GM12878 (cell line): ENCODE measurements around the gene TNPO2. TPM values are rescaled to one million over a fixed set of nuclear protein-coding genes. Genes with fewer than 3 reads are reported as not detected.
A peak's percentile ranks its signal among the peaks of the same experiment; 100 is the strongest.

Source experiments
- BCL3 ChIP-seq: IDR thresholded peaks from 2 replicates; pipeline ENCODE4 v1.6.1; 2011; ENCODE audit warnings: borderline replicate concordance, low read depth, mild to moderate bottlenecking, moderate library complexity, low read length; ENCODE audit not compliant: insufficient read depth, poor library complexity, severe bottlenecking
- BRCA1 ChIP-seq: IDR thresholded peaks from 2 replicates; pipeline ENCODE4 v1.6.1; 2011; ENCODE audit warnings: low read depth, low read length, improper control_type of control experiment
- CBX3 ChIP-seq: fragments of 200-600 bp; sonication (generic); IDR thresholded peaks from 2 replicates; pipeline ENCODE4 v1.6.1; 2016; ENCODE audit warnings: low read depth, borderline replicate concordance
- CREM ChIP-seq: IDR thresholded peaks from 2 replicates; pipeline ENCODE4 v1.6.1; 2014; ENCODE audit warnings: antibody characterized with exemption, low read depth
- EGR1 ChIP-seq, 2 experiments: IDR thresholded peaks; 1 replicate in 1 of 2; 2 replicates in 1 of 2; pipeline ENCODE4 v1.6.1; 2011 to 2012; ENCODE audit warnings: low read depth in 2 of 2, low read length in 2 of 2, borderline replicate concordance in 1 of 2, mild to moderate bottlenecking in 1 of 2, moderate library complexity in 1 of 2
- ELK1 ChIP-seq: IDR thresholded peaks from 2 replicates; pipeline ENCODE4 v1.6.1; 2012; ENCODE audit warnings: low read depth, low read length, improper control_type of control experiment
- EP300 ChIP-seq, 2 experiments: fragments of 150-350 bp in 1 of 2; IDR thresholded peaks; 2 replicates each; pipeline ENCODE4 v1.6.1; 2011 to 2012; ENCODE audit warnings: low read depth in 2 of 2, low read length in 2 of 2, borderline replicate concordance in 1 of 2, improper control_type of control experiment in 1 of 2, inconsistent platforms in 1 of 2; ENCODE audit not compliant: control insufficient read depth in 1 of 2
- HCFC1 ChIP-seq: fragments of 150-350 bp; IDR thresholded peaks from 2 replicates; pipeline ENCODE4 v1.6.1; 2014; ENCODE audit warnings: low read length
- KLF5 ChIP-seq: fragments of 450-650 bp; IDR thresholded peaks from 2 replicates; pipeline ENCODE4 v1.6.1; 2014; ENCODE audit warnings: mild to moderate bottlenecking; ENCODE audit not compliant: partially characterized antibody
- MYC ChIP-seq: IDR thresholded peaks from 2 replicates; pipeline ENCODE4 v1.6.1; 2011; ENCODE audit warnings: mild to moderate bottlenecking, low read length, moderate library complexity, inconsistent platforms; ENCODE audit not compliant: insufficient read depth, insufficient replicate concordance, insufficient read length, severe bottlenecking
- NFYB ChIP-seq: IDR thresholded peaks from 2 replicates; pipeline ENCODE4 v1.6.1; 2011; ENCODE audit warnings: low read depth, mild to moderate bottlenecking, low read length, improper control_type of control experiment, moderate library complexity; ENCODE audit not compliant: insufficient read depth
- POU2F2 ChIP-seq: IDR thresholded peaks from 3 replicates; pipeline ENCODE4 v1.6.1; 2011; ENCODE audit warnings: low read depth, mild to moderate bottlenecking, low read length, borderline replicate concordance
- RELA ChIP-seq: fragments of 450-650 bp; IDR thresholded peaks from 2 replicates; pipeline ENCODE4 v1.8.0; 2014; ENCODE audit warnings: borderline replicate concordance; ENCODE audit not compliant: partially characterized antibody
- SIN3A ChIP-seq: IDR thresholded peaks from 2 replicates; pipeline ENCODE4 v1.6.1; 2012; ENCODE audit warnings: low read depth, low read length, improper control_type of control experiment
- SIX5 ChIP-seq: IDR thresholded peaks from 2 replicates; pipeline ENCODE4 v1.6.1; 2011; ENCODE audit warnings: mild to moderate bottlenecking, low read depth, low read length, moderate library complexity; ENCODE audit not compliant: severe bottlenecking
- SMARCA5 ChIP-seq: fragments of 450-650 bp; IDR thresholded peaks from 2 replicates; pipeline ENCODE4 v1.6.1; 2017; ENCODE audit warnings: mild to moderate bottlenecking
- TAF1 ChIP-seq: IDR thresholded peaks from 2 replicates; pipeline ENCODE4 v1.6.1; 2011; ENCODE audit warnings: mild to moderate bottlenecking, low read depth, low read length, borderline replicate concordance
- USF1 ChIP-seq: IDR thresholded peaks from 2 replicates; pipeline ENCODE4 v1.6.1; 2011; ENCODE audit warnings: borderline replicate concordance, low read depth, mild to moderate bottlenecking, moderate library complexity, mixed read lengths, low read length; ENCODE audit not compliant: insufficient read depth; ENCODE audit errors: extremely low read length
- ZBED1 ChIP-seq: IDR thresholded peaks from 2 replicates; pipeline ENCODE4 v1.6.1; 2016; ENCODE audit warnings: borderline replicate concordance
- ZNF24 ChIP-seq: fragments of 450-650 bp; IDR thresholded peaks from 2 replicates; pipeline ENCODE4 v1.6.1; 2017; ENCODE audit warnings: antibody characterized with exemption, mild to moderate bottlenecking
- polyA plus RNA-seq, 11 experiments: library from polyadenylated mRNA; depleted of rRNA in 4 of 11; unstranded in 6 of 11; stranded (reverse) in 5 of 11; fragments of >200 nt; fragmentation: Nextera tagmentation in 4 of 11; fragmentation: Illumina TruSeq in 1 of 11; extraction: Ambion mirVana in 4 of 11; extraction: Trizol in 1 of 11; gene quantifications; 1 replicate in 1 of 11; 2 replicates in 10 of 11; pipeline versions ENCODE4 v1.2.1 to v1.2.3, GENCODE V29; 2011 to 2016; ENCODE audit warnings: inconsistent platforms in 2 of 11, missing spikeins in 2 of 11, low read depth in 1 of 11
- total RNA-seq, 4 experiments: library from RNA; depleted of rRNA in 3 of 4; stranded (reverse); fragments of >200 nt in 3 of 4; fragmentation: Illumina TruSeq in 1 of 4; extraction: Trizol in 1 of 4; gene quantifications; 2 replicates each; pipeline versions ENCODE4 v1.2.1 to v1.2.3, GENCODE V29; 2013 to 2021
- TF ChIP-seq, protein P1 (sequence below): fragments of 450-650 bp; IDR thresholded peaks from 2 replicates; pipeline ENCODE4 v1.6.1; 2017; ENCODE audit warnings: mild to moderate bottlenecking, moderate library complexity

The TNPO2 gene
- total and polyA plus RNA-seq, 10 of the 15 experiments (the other 5 are each of a cell fraction or from before 2014, with no cell fraction given): 5.5 to 99.7 (median 29.6) TPM

GRCh38 chr19:12669270-12670158 is 54.2 kb downstream of the TNPO2 start (continued):
- no peak for TF ChIP-seq BCL3
- peak; percentile 24; the same call in 1 of the 2 replicates for TF ChIP-seq TAF1
- TF ChIP-seq ZNF24: peak; percentile 39; the same call in 1 of the 2 replicates
- TF ChIP-seq NFYB: no peak
- TF ChIP-seq SIX5: peak; percentile 56
- peak; percentile 83 for TF ChIP-seq HCFC1
- TF ChIP-seq, protein P1, sequence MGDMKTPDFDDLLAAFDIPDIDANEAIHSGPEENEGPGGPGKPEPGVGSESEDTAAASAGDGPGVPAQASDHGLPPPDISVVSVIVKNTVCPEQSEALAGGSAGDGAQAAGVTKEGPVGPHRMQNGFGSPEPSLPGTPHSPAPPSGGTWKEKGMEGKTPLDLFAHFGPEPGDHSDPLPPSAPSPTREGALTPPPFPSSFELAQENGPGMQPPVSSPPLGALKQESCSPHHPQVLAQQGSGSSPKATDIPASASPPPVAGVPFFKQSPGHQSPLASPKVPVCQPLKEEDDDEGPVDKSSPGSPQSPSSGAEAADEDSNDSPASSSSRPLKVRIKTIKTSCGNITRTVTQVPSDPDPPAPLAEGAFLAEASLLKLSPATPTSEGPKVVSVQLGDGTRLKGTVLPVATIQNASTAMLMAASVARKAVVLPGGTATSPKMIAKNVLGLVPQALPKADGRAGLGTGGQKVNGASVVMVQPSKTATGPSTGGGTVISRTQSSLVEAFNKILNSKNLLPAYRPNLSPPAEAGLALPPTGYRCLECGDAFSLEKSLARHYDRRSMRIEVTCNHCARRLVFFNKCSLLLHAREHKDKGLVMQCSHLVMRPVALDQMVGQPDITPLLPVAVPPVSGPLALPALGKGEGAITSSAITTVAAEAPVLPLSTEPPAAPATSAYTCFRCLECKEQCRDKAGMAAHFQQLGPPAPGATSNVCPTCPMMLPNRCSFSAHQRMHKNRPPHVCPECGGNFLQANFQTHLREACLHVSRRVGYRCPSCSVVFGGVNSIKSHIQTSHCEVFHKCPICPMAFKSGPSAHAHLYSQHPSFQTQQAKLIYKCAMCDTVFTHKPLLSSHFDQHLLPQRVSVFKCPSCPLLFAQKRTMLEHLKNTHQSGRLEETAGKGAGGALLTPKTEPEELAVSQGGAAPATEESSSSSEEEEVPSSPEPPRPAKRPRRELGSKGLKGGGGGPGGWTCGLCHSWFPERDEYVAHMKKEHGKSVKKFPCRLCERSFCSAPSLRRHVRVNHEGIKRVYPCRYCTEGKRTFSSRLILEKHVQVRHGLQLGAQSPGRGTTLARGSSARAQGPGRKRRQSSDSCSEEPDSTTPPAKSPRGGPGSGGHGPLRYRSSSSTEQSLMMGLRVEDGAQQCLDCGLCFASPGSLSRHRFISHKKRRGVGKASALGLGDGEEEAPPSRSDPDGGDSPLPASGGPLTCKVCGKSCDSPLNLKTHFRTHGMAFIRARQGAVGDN: peak; percentile 50; the same call in 1 of the 2 replicates
- no peak for TF ChIP-seq ZBED1
- no peak for TF ChIP-seq POU2F2
- TF ChIP-seq EP300 (IDR thresholded peaks at IDR 0.05; ENCODE audit: borderline replicate concordance in 1 of 2, control insufficient read depth in 1 of 2, low read depth in 2 of 2, low read length in 2 of 2): no peak
- TF ChIP-seq KLF5: peak; percentile 92
- TF ChIP-seq USF1: no peak
- TF ChIP-seq SMARCA5: no peak
- TF ChIP-seq BRCA1: no peak
- TF ChIP-seq EGR1 (IDR thresholded peaks at IDR 0.05; ENCODE audit: borderline replicate concordance in 1 of 2, low read depth in 2 of 2, low read length in 2 of 2): peak in 1 of 2 experiments; percentile 16; a peak in 1 of 3 replicates
- peak; percentile 71; the same call in 1 of the 2 replicates for TF ChIP-seq ELK1
- peak; percentile 81 for TF ChIP-seq SIN3A
- TF ChIP-seq RELA: peak; percentile 53
- peak; percentile 76 for TF ChIP-seq CREM
- no peak for TF ChIP-seq CBX3
- no peak for TF ChIP-seq MYC
